GM12864 (cell line): ENCODE measurements around the gene PEX10.
"Not testable (repeated sequence)": the region's sequence is repeated elsewhere in the genome, so short reads cannot be mapped to it uniquely, and the experiment has no call there.

Source experiments
- DNase-seq: peaks from one replicate; pipeline ENCODE4 v3.0.0-alpha.2; 2011; ENCODE audit warnings: low read depth
- H3K4me3 ChIP-seq: 2 replicates; pipeline ENCODE4 v1.5.1; 2011; ENCODE audit warnings: mild to moderate bottlenecking, low read depth, low read length, control low read depth
- CTCF ChIP-seq: IDR thresholded peaks from 2 replicates; pipeline ENCODE4 v1.5.1; 2011; ENCODE audit warnings: low read depth, mild to moderate bottlenecking, moderate library complexity, low read length, control low read depth, inconsistent platforms; ENCODE audit errors: missing control alignments

Gene PEX10

GRCh38 chr1:2412395-2412772 lies at the start of gene PEX10:
Gene PEX10, minus strand, starts transcription at chr1:2412564. Its CDS starts 62 bp downstream, at chr1:2412502.
- DNase-seq: peak; percentile 81
- H3K4me3 ChIP-seq: peak within 1 kb of the TSS; percentile 90
- no peak for TF ChIP-seq CTCF

GRCh38 chr1:2460996-2461751 lies 48.8 kb upstream of the PEX10 start:
- no peak overlapping the region for H3K4me3 ChIP-seq
- no peak for TF ChIP-seq CTCF
- no peak for DNase-seq

GRCh38 chr1:2460203-2460602 lies 47.8 kb upstream of the PEX10 start:
- H3K4me3 ChIP-seq: no peak overlapping the region
- no peak for TF ChIP-seq CTCF
- no peak for DNase-seq

GRCh38 chr1:2459757-2460156 lies 47.4 kb upstream of the PEX10 start:
- TF ChIP-seq CTCF: no peak
- H3K4me3 ChIP-seq: no peak overlapping the region
- no peak for DNase-seq

GRCh38 chr1:2459102-2459753 lies 46.9 kb upstream of the PEX10 start:
- DNase-seq, H3K4me3 ChIP-seq: not testable (repeated sequence)

GRCh38 chr1:2458687-2459086 lies 46.3 kb upstream of the PEX10 start:
- TF ChIP-seq CTCF: no peak
- DNase-seq: no peak
- no peak overlapping the region for H3K4me3 ChIP-seq

GRCh38 chr1:2457444-2457843 lies 45.1 kb upstream of the PEX10 start:
- no peak for DNase-seq
- TF ChIP-seq CTCF: no peak
- H3K4me3 ChIP-seq: no peak overlapping the region
